IMR-90 (cell line): Measurements from ENCODE around the gene CCDC54. TPM values are rescaled to one million over a fixed set of nuclear protein-coding genes. Genes with fewer than 3 reads are reported as not detected.

ENCODE experiments used
- ATAC-seq: fragments of 200-7000 bp; cut with Tn5 transposase; 2 replicates; pipeline ENCODE4 v1.9.1; 2020; ENCODE audit warnings: low read depth, mild to moderate bottlenecking, moderate library complexity
- BruUV-seq: library from RNA; stranded (reverse); fragments of 400-500 nt; replicated peaks from 2 replicates; lab custom pipeline; 2021; lab: Mats Ljungman, UMichigan
- CTCF ChIA-PET: fragments of 300-600 bp; formaldehyde crosslinking; extraction: SDS; loops from one replicate; lab custom pipeline; 2021; ENCODE audit warnings: antibody characterized with exemption; lab: Yijun Ruan, JAX
- POLR2A ChIA-PET: fragments of 300-600 bp; sonication (Branson Sonifier 250); formaldehyde crosslinking; loops from one replicate; lab custom pipeline; 2022; ENCODE audit warnings: antibody characterized with exemption; ENCODE audit not compliant: unreplicated experiment; lab: Charles Lee
- DNase-seq: peaks from one replicate; pipeline ENCODE4 v3.0.0; 2013
- H2AFZ ChIP-seq: replicated peaks from 2 replicates; pipeline ENCODE3; 2013; ENCODE audit warnings: low read length, mild to moderate bottlenecking; ENCODE audit not compliant: poor library complexity
- H2AK5ac ChIP-seq: 2 replicates; pipeline ENCODE4 v1.6.1; 2013; ENCODE audit warnings: low read depth, low read length, inconsistent platforms
- H2AK9ac ChIP-seq: replicated peaks from 2 replicates; pipeline ENCODE3; 2013; ENCODE audit warnings: mild to moderate bottlenecking, low read depth, low read length, moderate library complexity; ENCODE audit not compliant: poor library complexity
- H2BK120ac ChIP-seq: 2 replicates; pipeline ENCODE4 v1.6.1; 2013; ENCODE audit warnings: low read depth, low read length, inconsistent platforms
- H2BK15ac ChIP-seq: 3 replicates; pipeline ENCODE4 v1.6.1; 2013; ENCODE audit warnings: low read depth, low read length, inconsistent platforms
- H2BK20ac ChIP-seq: 2 replicates; pipeline ENCODE4 v1.6.1; 2013; ENCODE audit warnings: low read depth, mild to moderate bottlenecking, inconsistent platforms, low read length, moderate library complexity
- H2BK5ac ChIP-seq: 2 replicates; pipeline ENCODE4 v1.6.1; 2013; ENCODE audit warnings: mild to moderate bottlenecking, low read depth, low read length, inconsistent platforms; ENCODE audit not compliant: poor library complexity, severe bottlenecking
- H3K14ac ChIP-seq: replicated peaks from 2 replicates; pipeline ENCODE4 v1.6.1; 2013; ENCODE audit warnings: low read depth, low read length, inconsistent platforms
- H3K18ac ChIP-seq: 2 replicates; pipeline ENCODE4 v1.6.1; 2013; ENCODE audit warnings: low read depth, low read length, control low read depth
- H3K23ac ChIP-seq: 2 replicates; pipeline ENCODE4 v1.6.1; 2013; ENCODE audit warnings: low read depth, low read length, inconsistent platforms
- H3K27ac ChIP-seq: 2 replicates; pipeline ENCODE4 v1.5.1; 2013; ENCODE audit warnings: mild to moderate bottlenecking, control low read depth, low read length; ENCODE audit not compliant: insufficient read depth
- H3K27me3 ChIP-seq: 2 replicates; pipeline ENCODE4 v1.6.1; 2013; ENCODE audit warnings: low read length; ENCODE audit not compliant: control insufficient read depth, insufficient read depth
- H3K36me3 ChIP-seq: 2 replicates; pipeline ENCODE4 v1.6.1; 2013; ENCODE audit warnings: low read length, mixed read lengths; ENCODE audit not compliant: control insufficient read depth, insufficient read depth
- H3K4ac ChIP-seq: 2 replicates; pipeline ENCODE4 v1.6.1; 2013; ENCODE audit warnings: low read depth, low read length, inconsistent platforms
- H3K4me1 ChIP-seq: 2 replicates; pipeline ENCODE4 v1.6.1; 2013; ENCODE audit warnings: low read length, mixed read lengths; ENCODE audit not compliant: control insufficient read depth, insufficient read depth
- H3K4me2 ChIP-seq: 2 replicates; pipeline ENCODE4 v1.6.1; 2013; ENCODE audit warnings: low read depth, mild to moderate bottlenecking, control low read depth, low read length, moderate library complexity
- H3K4me3 ChIP-seq: 2 replicates; pipeline ENCODE4 v1.5.1; 2013; ENCODE audit warnings: low read depth, mild to moderate bottlenecking, control low read depth, low read length, moderate library complexity; ENCODE audit not compliant: insufficient read depth
- H3K56ac ChIP-seq: 2 replicates; pipeline ENCODE4 v1.6.1; 2013; ENCODE audit warnings: low read length, inconsistent platforms; ENCODE audit not compliant: insufficient read depth; ENCODE audit errors: extremely low read depth
- H3K79me1 ChIP-seq, 2 experiments: 2 replicates each; pipeline ENCODE4 v1.6.1; 2013; ENCODE audit warnings: low read length in 2 of 2, inconsistent platforms in 1 of 2, low read depth in 1 of 2
- H3K9ac ChIP-seq: 2 replicates; pipeline ENCODE4 v1.6.1; 2013; ENCODE audit warnings: low read depth, low read length, control low read depth
- H3K9me1 ChIP-seq: 2 replicates; pipeline ENCODE4 v1.6.1; 2013; ENCODE audit warnings: low read length, inconsistent platforms; ENCODE audit not compliant: insufficient read depth
- H3K9me3 ChIP-seq: 2 replicates; pipeline ENCODE4 v1.6.1; 2013; ENCODE audit warnings: low read length; ENCODE audit not compliant: control insufficient read depth, insufficient read depth
- H4K20me1 ChIP-seq: 2 replicates; pipeline ENCODE4 v1.6.1; 2013; ENCODE audit warnings: low read length, inconsistent platforms; ENCODE audit not compliant: insufficient read depth
- H4K5ac ChIP-seq: 2 replicates; pipeline ENCODE4 v1.6.1; 2013; ENCODE audit warnings: mild to moderate bottlenecking, low read depth, low read length, control low read depth
- H4K8ac ChIP-seq, 2 experiments: 2 replicates each; pipeline ENCODE4 v1.6.1; 2013; ENCODE audit warnings: low read depth in 2 of 2, low read length in 2 of 2, control low read depth in 1 of 2, inconsistent platforms in 1 of 2
- H4K91ac ChIP-seq: 2 replicates; pipeline ENCODE4 v1.6.1; 2013; ENCODE audit warnings: low read depth, low read length, inconsistent platforms; ENCODE audit not compliant: insufficient read depth
- CHD1 ChIP-seq: IDR thresholded peaks from 2 replicates; pipeline ENCODE4 v1.6.1; 2012; ENCODE audit warnings: low read depth, low read length, improper control_type of control experiment
- FOS ChIP-seq: fragments of 150-350 bp; IDR thresholded peaks from 2 replicates; pipeline ENCODE4 v1.6.1; 2016; ENCODE audit warnings: low read depth, low read length
- MAFK ChIP-seq: IDR thresholded peaks from 2 replicates; pipeline ENCODE4 v1.6.1; 2012; ENCODE audit warnings: low read depth, low read length, improper control_type of control experiment
- MAZ ChIP-seq: IDR thresholded peaks from 2 replicates; pipeline ENCODE4 v1.6.1; 2012; ENCODE audit warnings: low read depth, mild to moderate bottlenecking, low read length, improper control_type of control experiment, moderate library complexity, borderline replicate concordance
- MXI1 ChIP-seq: IDR thresholded peaks from 2 replicates; pipeline ENCODE4 v1.6.1; 2012; ENCODE audit warnings: low read depth, mild to moderate bottlenecking, low read length, moderate library complexity, borderline replicate concordance
- NFE2L2 ChIP-seq: fragments of 150-350 bp; IDR thresholded peaks from 2 replicates; pipeline ENCODE4 v1.6.1; 2016; ENCODE audit warnings: low read depth, mild to moderate bottlenecking, low read length
- POLR2A ChIP-seq: IDR thresholded peaks from 2 replicates; pipeline ENCODE4 v1.6.1; 2012; ENCODE audit warnings: mild to moderate bottlenecking, low read depth, low read length
- RAD21 ChIP-seq: IDR thresholded peaks from 2 replicates; pipeline ENCODE4 v1.6.1; 2012; ENCODE audit warnings: low read length, improper control_type of control experiment
- RCOR1 ChIP-seq: IDR thresholded peaks from 2 replicates; pipeline ENCODE4 v1.6.1; 2012; ENCODE audit warnings: mild to moderate bottlenecking, low read length, improper control_type of control experiment; ENCODE audit not compliant: insufficient replicate concordance
- RFX5 ChIP-seq: IDR thresholded peaks from 2 replicates; pipeline ENCODE4 v1.8.0; 2012; ENCODE audit warnings: low read depth, mild to moderate bottlenecking, low read length, moderate library complexity
- SMC3 ChIP-seq: fragments of 150-350 bp; IDR thresholded peaks from 2 replicates; pipeline ENCODE4 v1.6.1; 2016; ENCODE audit warnings: low read depth, mild to moderate bottlenecking, antibody characterized with exemption, low read length, moderate library complexity
- WGBS, 2 experiments: methylation state at CpG; one replicate each; pipeline versions ENCODE4 v1.1.5 to v1.1.7; 2013; ENCODE audit warnings: missing lambda C conversion rate in 2 of 2; ENCODE audit not compliant: insufficient read length in 1 of 2; ENCODE audit errors: extremely low coverage in 2 of 2; 5-methylcytosine and 5-hydroxymethylcytosine counted together
- dilution Hi-C: fragments of 300-500 bp; cut with HindIII; formaldehyde crosslinking; loops from one replicate; pipeline ENCODE4 v1.14.3; 2018; ENCODE audit warnings: low sequenced_read_pairs; ENCODE audit not compliant: unreplicated experiment
- in situ Hi-C: fragments of 300-500 bp; cut with MboI; formaldehyde crosslinking; loops from 3 replicates; pipeline ENCODE4 v1.14.3; 2019; ENCODE audit warnings: low sequenced_read_pairs, inconsistent platforms, mixed read lengths
- intact Hi-C: fragments of 100-400 bp; cut with micrococcal nuclease; formaldehyde crosslinking; loops from 2 replicates; pipeline ENCODE4 v1.10.0; 2022
- polyA plus RNA-seq, 3 experiments: library from polyadenylated mRNA; depleted of rRNA; stranded (reverse); fragments of >200 nt; gene quantifications; 2 replicates each; pipeline ENCODE4 v1.2.3, GENCODE V29; 2012; ENCODE audit warnings: low replicate concordance in 1 of 3
- total RNA-seq: library from RNA; depleted of rRNA; stranded (reverse); fragments of >200 nt; gene quantifications from 2 replicates; pipeline ENCODE4 v1.2.3, GENCODE V29; 2012
- TF ChIP-seq, protein P1 (sequence below): fragments of 150-350 bp; IDR thresholded peaks from 2 replicates; pipeline ENCODE4 v1.6.1; 2016; ENCODE audit warnings: low read depth, mild to moderate bottlenecking, low read length, moderate library complexity, borderline replicate concordance
- TF ChIP-seq, protein P2 (sequence below): conservative IDR thresholded peaks from 2 replicates; pipeline ENCODE4 v1.5.1; 2012; ENCODE audit warnings: mild to moderate bottlenecking, low read depth, low read length, improper control_type of control experiment

Gene CCDC54
- total and polyA plus RNA-seq, 2 of the 4 experiments (the other 2 are of a cell fraction): not detected

DNA sequence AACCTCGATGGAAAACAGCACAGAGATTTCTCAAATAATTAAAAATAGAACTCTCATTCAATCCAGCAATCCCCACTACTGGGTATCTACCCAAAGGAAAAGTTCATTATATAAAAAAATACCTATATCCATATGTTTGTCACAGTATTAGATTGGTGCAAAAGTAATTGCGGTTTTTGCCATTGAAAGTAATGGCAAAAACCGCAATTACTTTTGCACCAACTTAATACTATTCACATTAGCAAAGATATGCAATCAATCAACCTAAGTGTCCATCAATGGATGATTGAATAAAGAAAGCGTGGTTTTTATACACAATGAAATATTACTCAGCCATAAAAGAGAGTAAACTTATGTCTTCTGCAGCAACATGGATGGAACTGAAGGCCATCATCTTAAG is 12.2 kb upstream of the CCDC54 start:
- no peak for DNase-seq
- H4K91ac ChIP-seq: no peak overlapping the region
- CTCF ChIA-PET: no interaction called here
- no peaks in the 10 kb centered on the region for H3K36me3 ChIP-seq
- in situ Hi-C loops: no loop called here
- no peak overlapping the region for H3K23ac ChIP-seq
- no peak for ATAC-seq
- TF ChIP-seq, protein P1, sequence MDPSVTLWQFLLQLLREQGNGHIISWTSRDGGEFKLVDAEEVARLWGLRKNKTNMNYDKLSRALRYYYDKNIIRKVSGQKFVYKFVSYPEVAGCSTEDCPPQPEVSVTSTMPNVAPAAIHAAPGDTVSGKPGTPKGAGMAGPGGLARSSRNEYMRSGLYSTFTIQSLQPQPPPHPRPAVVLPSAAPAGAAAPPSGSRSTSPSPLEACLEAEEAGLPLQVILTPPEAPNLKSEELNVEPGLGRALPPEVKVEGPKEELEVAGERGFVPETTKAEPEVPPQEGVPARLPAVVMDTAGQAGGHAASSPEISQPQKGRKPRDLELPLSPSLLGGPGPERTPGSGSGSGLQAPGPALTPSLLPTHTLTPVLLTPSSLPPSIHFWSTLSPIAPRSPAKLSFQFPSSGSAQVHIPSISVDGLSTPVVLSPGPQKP: no peak
- no peak for TF ChIP-seq RFX5
- TF ChIP-seq NFE2L2: no peak
- no peak for TF ChIP-seq RAD21
- no peak for TF ChIP-seq FOS
- no peak for TF ChIP-seq POLR2A
- TF ChIP-seq RCOR1: no peak
- no peak for TF ChIP-seq MXI1
- TF ChIP-seq MAZ: no peak
- TF ChIP-seq, protein P2, sequence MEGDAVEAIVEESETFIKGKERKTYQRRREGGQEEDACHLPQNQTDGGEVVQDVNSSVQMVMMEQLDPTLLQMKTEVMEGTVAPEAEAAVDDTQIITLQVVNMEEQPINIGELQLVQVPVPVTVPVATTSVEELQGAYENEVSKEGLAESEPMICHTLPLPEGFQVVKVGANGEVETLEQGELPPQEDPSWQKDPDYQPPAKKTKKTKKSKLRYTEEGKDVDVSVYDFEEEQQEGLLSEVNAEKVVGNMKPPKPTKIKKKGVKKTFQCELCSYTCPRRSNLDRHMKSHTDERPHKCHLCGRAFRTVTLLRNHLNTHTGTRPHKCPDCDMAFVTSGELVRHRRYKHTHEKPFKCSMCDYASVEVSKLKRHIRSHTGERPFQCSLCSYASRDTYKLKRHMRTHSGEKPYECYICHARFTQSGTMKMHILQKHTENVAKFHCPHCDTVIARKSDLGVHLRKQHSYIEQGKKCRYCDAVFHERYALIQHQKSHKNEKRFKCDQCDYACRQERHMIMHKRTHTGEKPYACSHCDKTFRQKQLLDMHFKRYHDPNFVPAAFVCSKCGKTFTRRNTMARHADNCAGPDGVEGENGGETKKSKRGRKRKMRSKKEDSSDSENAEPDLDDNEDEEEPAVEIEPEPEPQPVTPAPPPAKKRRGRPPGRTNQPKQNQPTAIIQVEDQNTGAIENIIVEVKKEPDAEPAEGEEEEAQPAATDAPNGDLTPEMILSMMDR: no peak
- no peak for TF ChIP-seq MAFK
- no peak for TF ChIP-seq SMC3
- TF ChIP-seq CHD1: no peak
- H3K9me3 ChIP-seq: no peaks in the 10 kb centered on the region
- H3K27me3 ChIP-seq: no peaks in the 10 kb centered on the region
- no peak overlapping the region for H3K18ac ChIP-seq
- H3K4me2 ChIP-seq: no peak overlapping the region
- POLR2A ChIA-PET: no interaction called here
- no peak overlapping the region for H3K56ac ChIP-seq
- no peak overlapping the region for H4K8ac ChIP-seq
- intact Hi-C loops: no loop called here
- H3K9me1 ChIP-seq: no peaks in the 10 kb centered on the region
- no peak overlapping the region for H3K27ac ChIP-seq
- H3K14ac ChIP-seq: no peak overlapping the region
- no peak overlapping the region for H2AK5ac ChIP-seq
- no peak overlapping the region for H2BK120ac ChIP-seq
- H2BK20ac ChIP-seq: no peak overlapping the region
- H3K4me1 ChIP-seq: peaks cover 8% of the 10 kb centered on the region
- no CpG with 5 or more reads among the region's 4 CpGs for WGBS, 2 experiments
- no peaks in the 10 kb centered on the region for H3K79me1 ChIP-seq
- no peak overlapping the region for H2BK5ac ChIP-seq
- H4K20me1 ChIP-seq: no peaks in the 10 kb centered on the region
- H4K5ac ChIP-seq: no peak overlapping the region
- H3K9ac ChIP-seq: no peak overlapping the region
- no peak overlapping the region for H2AK9ac ChIP-seq
- H3K4ac ChIP-seq: no peak overlapping the region
- no TSS peak for BruUV-seq
- no peak overlapping the region for H3K4me3 ChIP-seq
- H2BK15ac ChIP-seq: no peak overlapping the region
- no peak overlapping the region for H2AFZ ChIP-seq
- dilution Hi-C loops: no loop called here
